SK-N-MC (cell line): ENCODE data around the gene PDE6A.

Experiments
- DNase-seq: peaks from one replicate; pipeline ENCODE4 v3.0.0-alpha.2; 2011; ENCODE audit warnings: low read depth, low spot score
- H3K27ac ChIP-seq: fragments of 200-600 bp; sonication (generic); 2 replicates; pipeline ENCODE4 v1.5.1; 2016; ENCODE audit warnings: mixed run types
- H3K36me3 ChIP-seq: fragments of 200-600 bp; sonication (generic); 2 replicates; pipeline ENCODE4 v1.6.1; 2017; ENCODE audit warnings: antibody characterized with exemption, low read length, mixed read lengths; ENCODE audit not compliant: insufficient read depth
- H3K4me3 ChIP-seq: fragments of 200-600 bp; sonication (generic); 2 replicates; pipeline ENCODE4 v1.5.1; 2016
- H3K9ac ChIP-seq: fragments of 200-600 bp; sonication (generic); 2 replicates; pipeline ENCODE4 v1.8.0; 2017; ENCODE audit warnings: mixed run types, mixed read lengths; ENCODE audit not compliant: insufficient read length
- H3K9me3 ChIP-seq: fragments of 200-600 bp; sonication (generic); 2 replicates; pipeline ENCODE4 v1.6.1; 2017; ENCODE audit warnings: low read depth, mild to moderate bottlenecking, antibody characterized with exemption, low read length, moderate library complexity, mixed read lengths
- EZH2 ChIP-seq: fragments of 200-600 bp; sonication (generic); IDR thresholded peaks from one replicate; pipeline ENCODE4 v1.6.1; 2017; ENCODE audit warnings: antibody characterized with exemption
- FOXP2 ChIP-seq: optimal IDR thresholded peaks from 2 replicates; pipeline ENCODE3; 2011; ENCODE audit warnings: mild to moderate bottlenecking, moderate library complexity; ENCODE audit not compliant: insufficient read depth; ENCODE audit errors: extremely low read length, control extremely low read depth
- POLR2AphosphoS5 ChIP-seq: IDR thresholded peaks from 2 replicates; pipeline ENCODE4 v1.6.1; 2012; ENCODE audit warnings: mild to moderate bottlenecking, low read depth, low read length, borderline replicate concordance

The PDE6A gene

DNA sequence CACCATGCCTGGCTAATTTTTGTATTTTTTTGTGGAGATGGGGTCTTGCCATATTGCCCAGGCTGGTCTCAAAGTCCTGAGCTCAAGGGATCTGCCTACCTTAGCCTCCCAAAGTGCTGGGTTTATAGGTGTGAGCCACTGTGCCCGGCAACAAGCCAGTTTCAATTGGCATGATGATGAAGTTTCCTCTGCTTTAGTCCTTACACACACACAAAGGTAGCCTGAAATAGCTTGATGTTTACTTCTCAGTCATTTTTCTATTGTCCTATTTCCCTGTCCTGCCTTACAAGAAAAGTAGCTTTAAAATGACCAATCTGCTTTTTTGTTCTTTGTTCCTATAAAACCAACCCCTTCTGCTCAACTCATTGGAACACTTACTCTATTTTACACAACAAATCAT is 33.6 kb downstream of the PDE6A start:
- no peaks in the 10 kb centered on the region for H3K9me3 ChIP-seq
- no peak for TF ChIP-seq EZH2
- TF ChIP-seq POLR2AphosphoS5, result no peak
- no peak for TF ChIP-seq FOXP2
- H3K36me3 ChIP-seq, result no peaks in the 10 kb centered on the region
- no peak for DNase-seq
- H3K27ac ChIP-seq, result no peak overlapping the region
- no peak overlapping the region for H3K9ac ChIP-seq
- no peak overlapping the region for H3K4me3 ChIP-seq

DNA sequence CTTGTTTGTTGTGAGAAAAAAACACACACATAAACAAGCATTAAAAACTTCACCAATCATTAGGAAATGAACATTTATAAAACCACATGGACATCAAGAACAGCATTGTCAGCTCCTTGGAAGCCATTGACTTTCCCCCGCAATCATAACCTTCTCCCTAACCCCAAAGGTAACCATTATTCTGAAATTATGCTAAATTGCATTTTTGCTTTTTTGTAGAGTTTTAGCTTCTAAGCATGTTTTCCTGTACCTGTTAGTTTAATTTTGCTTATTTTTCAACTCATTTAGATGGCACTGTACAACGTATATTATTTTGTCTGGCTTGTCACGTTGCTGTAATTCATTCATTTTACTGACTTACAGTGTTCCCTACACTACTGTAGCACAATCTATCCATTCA is 36.8 kb downstream of the PDE6A start:
- no peaks in the 10 kb centered on the region for H3K9me3 ChIP-seq
- H3K27ac ChIP-seq, result no peak overlapping the region
- TF ChIP-seq FOXP2, result no peak
- no peak for TF ChIP-seq EZH2
- no peak for TF ChIP-seq POLR2AphosphoS5
- H3K36me3 ChIP-seq, result no peaks in the 10 kb centered on the region
- no peak overlapping the region for H3K9ac ChIP-seq
- H3K4me3 ChIP-seq, result no peak overlapping the region
- no peak for DNase-seq

DNA sequence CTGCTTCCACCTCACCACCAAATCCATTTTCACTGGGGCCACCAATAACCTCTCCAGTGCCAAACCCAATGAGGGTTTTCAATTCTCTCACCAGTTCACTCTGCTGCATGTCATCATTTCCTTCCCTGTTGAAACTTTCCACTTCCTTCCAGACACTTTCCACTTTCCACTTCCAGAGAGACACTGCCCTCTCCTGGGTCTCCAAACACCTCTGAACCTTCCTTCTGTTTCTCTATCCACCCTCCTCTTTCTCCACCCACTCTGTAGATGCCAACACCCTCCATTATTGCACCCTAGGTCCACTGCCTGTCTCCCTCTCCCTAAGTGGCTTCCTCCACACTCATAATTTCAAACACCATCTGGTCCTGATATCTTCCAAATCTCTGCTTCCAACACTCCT is 39.6 kb downstream of the PDE6A start:
- Histone ChIP-seq H3K9me3 (no peaks in the 10 kb centered on the region), H3K9ac (no peak overlapping the region), H3K36me3 (no peaks in the 10 kb centered on the region), H3K27ac (no peak overlapping the region), H3K4me3 (no peak overlapping the region)
- TF ChIP-seq EZH2 (no peak), FOXP2 (no peak), POLR2AphosphoS5 (no peak)
- no peak for DNase-seq

DNA sequence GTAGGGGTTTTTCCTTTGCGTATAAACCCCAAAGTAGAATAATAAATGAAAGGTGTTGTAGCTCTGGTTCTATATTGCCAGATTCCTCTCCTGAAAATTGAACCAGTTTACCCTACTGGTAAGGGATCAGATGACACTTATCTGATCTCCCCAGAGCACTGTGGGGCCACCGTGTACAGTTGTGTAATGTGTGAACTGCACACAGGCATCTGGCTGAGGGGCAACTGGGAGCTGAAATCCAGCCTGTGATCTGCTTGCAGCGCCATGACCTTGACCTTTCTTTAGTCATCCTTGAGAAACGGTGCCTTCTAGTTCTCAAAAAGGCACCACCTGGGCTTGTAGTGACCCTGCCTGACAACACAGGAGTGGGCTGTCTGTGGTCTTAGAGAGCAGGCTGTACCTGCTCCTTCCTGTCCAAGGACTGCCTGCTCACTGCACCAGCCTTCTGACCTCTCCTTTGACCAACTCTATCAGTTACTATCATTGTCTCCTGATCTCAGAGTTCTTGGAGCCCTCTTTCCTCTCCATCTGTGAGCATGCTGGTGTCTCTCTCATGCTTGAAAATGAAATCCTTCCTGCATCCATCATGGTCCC is 40.2 kb downstream of the PDE6A start:
- TF ChIP-seq POLR2AphosphoS5 (no peak), FOXP2 (no peak), EZH2 (no peak)

DNA sequence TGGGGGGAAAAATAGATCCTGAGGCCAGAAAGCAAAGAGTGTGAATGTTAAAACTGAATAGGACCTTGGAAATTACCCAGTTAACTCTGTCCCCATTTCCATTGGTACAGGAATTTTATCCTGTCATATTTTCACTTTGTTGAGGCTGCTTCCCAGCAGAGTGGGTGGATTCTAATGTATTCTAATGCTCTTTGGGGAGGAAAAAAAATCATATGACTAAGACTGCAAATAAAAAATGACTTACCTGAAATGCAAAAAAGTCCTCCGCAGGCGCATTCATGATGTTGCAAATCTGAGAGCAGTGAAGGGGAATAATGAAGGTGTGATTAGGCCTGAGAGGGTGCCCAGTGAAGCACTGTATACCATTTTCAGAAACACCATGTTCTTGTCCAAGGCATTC is 41.2 kb downstream of the PDE6A start:
- Histone ChIP-seq H3K9ac (no peak overlapping the region), H3K9me3 (no peaks in the 10 kb centered on the region), H3K27ac (no peak overlapping the region), H3K4me3 (no peak overlapping the region), H3K36me3 (no peaks in the 10 kb centered on the region)
- no peak for TF ChIP-seq POLR2AphosphoS5
- TF ChIP-seq FOXP2, result no peak
- DNase-seq, result no peak

More for the DNA sequence above, 40.2 kb downstream of the PDE6A start:
- Histone ChIP-seq H3K36me3 (no peaks in the 10 kb centered on the region), H3K4me3 (no peak overlapping the region), H3K27ac (no peak overlapping the region), H3K9me3 (no peaks in the 10 kb centered on the region), H3K9ac (no peak overlapping the region)
- no peak for DNase-seq

DNA sequence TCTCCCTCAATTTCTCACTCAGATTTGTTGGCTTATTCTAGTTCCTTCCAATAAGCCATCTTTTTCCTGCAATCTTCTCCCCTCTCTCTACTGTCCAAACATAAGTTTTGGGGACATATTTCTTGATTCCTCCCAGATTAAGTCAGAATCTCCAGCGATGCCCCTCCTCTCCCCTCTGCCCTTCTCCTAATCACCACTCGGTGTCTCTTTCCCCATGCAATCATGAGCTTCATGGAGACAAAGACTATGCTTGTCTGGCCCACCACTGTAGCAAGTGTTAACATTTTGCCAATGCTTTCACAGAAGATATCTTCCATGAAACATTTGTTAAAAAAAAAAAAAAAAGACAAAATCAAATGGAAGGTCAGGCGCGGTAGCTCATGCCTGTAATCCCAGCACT is 42.4 kb downstream of the PDE6A start:
- H3K36me3 ChIP-seq, result no peaks in the 10 kb centered on the region
- no peaks in the 10 kb centered on the region for H3K9me3 ChIP-seq
- H3K9ac ChIP-seq, result no peak overlapping the region
- TF ChIP-seq FOXP2 (no peak), POLR2AphosphoS5 (no peak), EZH2 (no peak)
- DNase-seq, result no peak
- no peak overlapping the region for H3K4me3 ChIP-seq
- no peak overlapping the region for H3K27ac ChIP-seq

DNA sequence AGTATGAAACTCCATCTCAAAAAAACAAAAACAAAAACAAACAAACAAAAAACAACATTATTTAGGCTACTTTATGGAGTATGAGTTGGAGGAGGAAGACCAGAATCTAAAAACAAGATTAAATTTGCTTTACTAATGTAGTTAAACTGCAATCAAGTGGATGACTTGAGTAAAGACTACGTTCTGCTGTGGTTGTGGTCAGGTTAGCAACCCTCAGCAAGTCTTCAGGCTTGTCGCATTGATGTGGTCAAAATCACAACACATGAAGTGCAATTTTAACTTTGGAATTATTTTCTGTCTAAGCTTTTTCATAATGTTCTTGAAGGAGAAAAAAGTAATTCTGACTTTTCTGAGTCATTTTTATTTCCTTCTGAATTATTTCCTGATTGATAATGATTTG is 43.1 kb downstream of the PDE6A start:
- H3K9me3 ChIP-seq, result no peaks in the 10 kb centered on the region
- no peak overlapping the region for H3K27ac ChIP-seq
- no peak overlapping the region for H3K4me3 ChIP-seq
- H3K36me3 ChIP-seq, result no peaks in the 10 kb centered on the region
- TF ChIP-seq FOXP2 (no peak), EZH2 (no peak), POLR2AphosphoS5 (no peak)
- H3K9ac ChIP-seq, result no peak overlapping the region
- no peak for DNase-seq

DNA sequence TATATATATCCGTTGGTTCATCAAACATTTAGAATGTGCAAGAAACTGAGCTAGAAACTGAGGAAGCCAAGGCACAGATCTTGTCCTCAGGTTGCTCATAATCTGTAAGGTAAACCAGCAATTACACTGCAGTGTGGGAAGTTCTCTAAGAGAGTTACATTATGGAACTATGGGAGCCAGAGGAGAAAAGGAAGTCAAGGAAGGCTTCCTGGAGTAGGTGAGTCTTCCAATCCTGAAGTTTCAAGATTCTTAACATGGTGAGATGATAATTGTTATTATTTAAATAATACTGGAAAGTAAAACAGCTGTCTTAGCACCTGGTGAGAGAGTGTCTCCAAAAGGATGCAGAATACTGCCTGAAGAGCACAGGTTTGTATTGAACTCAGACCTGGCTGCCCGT is 44.2 kb downstream of the PDE6A start:
- Histone ChIP-seq H3K9me3 (no peaks in the 10 kb centered on the region), H3K27ac (no peak overlapping the region), H3K36me3 (no peaks in the 10 kb centered on the region), H3K9ac (no peak overlapping the region), H3K4me3 (no peak overlapping the region)
- TF ChIP-seq POLR2AphosphoS5 (no peak), FOXP2 (no peak), EZH2 (no peak)
- no peak for DNase-seq

DNA sequence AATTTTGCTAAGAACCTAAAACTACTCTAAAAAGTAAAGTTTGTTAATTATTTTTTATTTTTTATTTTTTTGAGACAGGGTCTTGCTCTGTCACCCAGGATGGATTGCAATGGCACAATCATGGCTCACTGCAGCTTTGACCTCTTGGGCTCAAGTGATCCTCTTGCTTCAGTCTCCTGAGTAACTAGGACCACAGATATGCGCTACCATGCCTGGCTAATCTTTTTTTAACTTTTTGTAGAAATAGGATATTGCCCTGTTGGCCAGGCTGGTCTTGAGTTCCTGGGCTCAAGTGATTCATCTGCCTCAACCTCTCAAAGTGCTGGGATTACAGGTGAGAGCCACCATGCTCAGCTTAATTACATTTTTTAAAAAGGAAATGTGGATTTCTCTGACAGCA is 45.8 kb downstream of the PDE6A start:
- H3K9me3 ChIP-seq, result no peaks in the 10 kb centered on the region
- no peak for DNase-seq
- TF ChIP-seq FOXP2 (no peak), EZH2 (no peak), POLR2AphosphoS5 (no peak)
- no peak overlapping the region for H3K9ac ChIP-seq
- H3K4me3 ChIP-seq, result no peak overlapping the region
- H3K27ac ChIP-seq, result no peak overlapping the region
- H3K36me3 ChIP-seq, result no peaks in the 10 kb centered on the region
